A673 (cell line): ENCODE measurements around the gene RPL19.

Source experiments
- EZH2 ChIP-seq: fragments of 200-600 bp; sonication (generic); IDR thresholded peaks from 2 replicates; pipeline ENCODE4 v1.6.1; 2017; ENCODE audit warnings: borderline replicate concordance, low read depth, mild to moderate bottlenecking, mixed read lengths, antibody characterized with exemption, low read length; ENCODE audit not compliant: poor library complexity, severe bottlenecking
- TF ChIP-seq, protein P1 (sequence below): fragments of 300-800, 200-600 bp; sonication (generic); conservative IDR thresholded peaks from 2 replicates; pipeline ENCODE4 v1.5.1; 2017; ENCODE audit warnings: low read depth, mild to moderate bottlenecking, antibody characterized with exemption, low read length, moderate library complexity, mixed read lengths

DNA sequence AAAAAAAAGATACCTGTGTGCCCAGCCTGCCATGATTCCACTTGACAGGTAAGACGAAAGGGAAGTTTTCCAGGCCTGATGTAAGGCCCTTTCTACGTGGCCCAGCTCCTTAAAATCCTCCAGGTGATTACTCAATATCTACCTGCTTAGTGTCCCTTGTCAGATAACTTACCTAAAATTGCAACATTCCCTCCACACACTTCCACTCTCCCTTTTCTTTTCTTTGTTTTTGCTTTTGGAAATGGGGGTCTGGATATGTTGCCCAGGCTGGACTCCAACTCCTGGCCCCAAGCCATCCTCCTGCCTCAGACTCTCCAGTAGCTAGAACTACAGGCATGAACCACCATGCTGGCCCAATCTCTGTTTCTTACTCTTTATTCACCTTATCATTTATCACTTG lies 41.5 kb upstream of the RPL19 start:
- TF ChIP-seq, protein P1, sequence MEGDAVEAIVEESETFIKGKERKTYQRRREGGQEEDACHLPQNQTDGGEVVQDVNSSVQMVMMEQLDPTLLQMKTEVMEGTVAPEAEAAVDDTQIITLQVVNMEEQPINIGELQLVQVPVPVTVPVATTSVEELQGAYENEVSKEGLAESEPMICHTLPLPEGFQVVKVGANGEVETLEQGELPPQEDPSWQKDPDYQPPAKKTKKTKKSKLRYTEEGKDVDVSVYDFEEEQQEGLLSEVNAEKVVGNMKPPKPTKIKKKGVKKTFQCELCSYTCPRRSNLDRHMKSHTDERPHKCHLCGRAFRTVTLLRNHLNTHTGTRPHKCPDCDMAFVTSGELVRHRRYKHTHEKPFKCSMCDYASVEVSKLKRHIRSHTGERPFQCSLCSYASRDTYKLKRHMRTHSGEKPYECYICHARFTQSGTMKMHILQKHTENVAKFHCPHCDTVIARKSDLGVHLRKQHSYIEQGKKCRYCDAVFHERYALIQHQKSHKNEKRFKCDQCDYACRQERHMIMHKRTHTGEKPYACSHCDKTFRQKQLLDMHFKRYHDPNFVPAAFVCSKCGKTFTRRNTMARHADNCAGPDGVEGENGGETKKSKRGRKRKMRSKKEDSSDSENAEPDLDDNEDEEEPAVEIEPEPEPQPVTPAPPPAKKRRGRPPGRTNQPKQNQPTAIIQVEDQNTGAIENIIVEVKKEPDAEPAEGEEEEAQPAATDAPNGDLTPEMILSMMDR, result no peak
- no peak for TF ChIP-seq EZH2
